PC-3 (cell line): Measurements from ENCODE around the gene PLA2G3.

ENCODE experiments used
- CTCF ChIP-seq: fragments of 300-600 bp; sonication (generic); conservative IDR thresholded peaks from 2 replicates; pipeline ENCODE4 v1.5.1; 2017; ENCODE audit warnings: antibody characterized with exemption, low read depth, mild to moderate bottlenecking, low read length
- EZH2phosphoT487 ChIP-seq: fragments of 300-600 bp; sonication (generic); IDR thresholded peaks from 2 replicates; pipeline ENCODE4 v1.6.1; 2018; ENCODE audit warnings: mild to moderate bottlenecking, antibody characterized with exemption, low read length, borderline replicate concordance

DNA sequence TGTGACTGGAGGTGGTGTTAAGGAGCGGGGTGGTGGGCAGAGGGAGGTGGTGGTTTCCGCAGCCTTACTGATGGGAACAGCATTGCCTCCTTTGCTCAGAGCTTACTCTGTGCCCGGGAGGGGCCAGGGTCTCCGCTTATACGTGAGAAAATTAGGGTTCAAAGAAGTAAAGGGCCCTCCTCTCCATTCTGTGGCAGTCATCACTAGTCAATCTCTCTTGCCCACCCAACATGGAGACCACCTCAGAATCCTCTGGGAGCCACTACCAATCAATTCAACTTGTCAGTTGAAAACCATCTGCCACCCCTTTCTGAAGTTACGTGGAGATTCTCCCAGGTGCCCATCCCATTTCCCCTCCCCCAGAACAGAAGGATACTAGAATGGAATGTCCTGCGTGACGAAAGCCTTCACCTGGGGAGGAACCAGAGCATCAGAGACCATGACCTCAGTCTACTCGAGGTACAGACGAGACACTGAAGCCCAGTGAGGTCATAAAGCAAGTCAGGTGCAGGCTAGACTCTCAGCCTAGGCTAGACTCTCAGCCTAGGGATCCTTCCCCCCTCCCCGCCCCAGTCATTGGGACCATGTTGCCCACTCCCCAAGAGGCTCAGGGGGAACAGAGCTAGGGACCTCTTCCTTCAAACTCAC, 34.9 kb downstream of the PLA2G3 start:
- TF ChIP-seq EZH2phosphoT487 (no peak), CTCF (no peak)
